HG03432 (cell line): ENCODE data around the gene SLC43A1.

Experiments
- ATAC-seq: cut with Tn5 transposase; IDR thresholded peaks from one replicate; pipeline ENCODE4 v1.9.1; 2021; ENCODE audit warnings: mild to moderate bottlenecking, moderate library complexity; ENCODE audit not compliant: unreplicated experiment

Gene SLC43A1

GRCh38 chr11:57479911-57480310 lies 35.6 kb downstream of the SLC43A1 start:
- no peak for ATAC-seq

- no peak for ATAC-seq
These were observed 36.4 kb downstream of the SLC43A1 start for GRCh38 chr11:57479021-57479663.

GRCh38 chr11:57477507-57478189 lies 37.9 kb downstream of the SLC43A1 start:
- no peak for ATAC-seq

DNA sequence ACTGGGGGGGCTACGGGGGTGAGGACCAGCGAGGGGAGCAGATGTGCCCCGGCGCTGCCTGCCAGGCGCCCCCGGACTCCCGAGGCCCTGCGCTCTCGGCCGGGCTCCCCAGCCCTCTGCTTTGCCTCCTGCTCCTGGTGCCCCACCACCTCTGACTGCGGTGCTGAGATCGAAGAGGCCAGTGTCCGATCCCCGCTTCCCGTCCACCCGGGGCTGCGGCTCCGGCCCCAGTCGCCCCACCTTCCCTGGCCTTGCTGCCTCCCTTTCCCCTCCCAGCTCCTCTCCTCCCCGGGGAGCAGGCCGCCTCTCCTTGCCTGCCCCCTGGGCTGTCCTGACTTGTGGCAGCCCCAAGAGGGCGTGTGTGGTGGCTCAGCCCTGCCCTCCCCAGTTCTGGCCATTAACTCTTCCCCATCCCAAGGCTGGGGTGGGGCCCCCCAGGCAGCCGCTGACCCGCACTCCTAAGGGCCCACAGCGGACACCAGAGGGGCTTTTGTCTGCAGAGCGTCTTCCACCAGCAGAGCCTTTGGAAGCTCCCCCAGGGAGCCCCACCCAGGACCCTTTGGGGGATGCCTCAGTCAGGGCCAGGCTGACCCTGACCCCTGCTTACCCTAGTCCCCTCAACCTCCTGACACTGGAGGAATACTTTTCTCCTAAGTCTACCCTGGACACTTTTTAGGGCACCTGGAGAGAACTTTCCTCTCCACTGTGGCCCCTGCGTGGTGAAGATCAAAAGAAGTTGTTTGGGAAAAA lies 38.6 kb downstream of the SLC43A1 start:
- peak; percentile 65 for ATAC-seq

GRCh38 chr11:57476047-57476756 lies 39.3 kb downstream of the SLC43A1 start:
- ATAC-seq, result peak; percentile 33

GRCh38 chr11:57475671-57476046 lies 39.8 kb downstream of the SLC43A1 start:
- ATAC-seq, result peak; percentile 18

- no peak for ATAC-seq
These were observed 40.3 kb downstream of the SLC43A1 start for GRCh38 chr11:57475191-57475590.

DNA sequence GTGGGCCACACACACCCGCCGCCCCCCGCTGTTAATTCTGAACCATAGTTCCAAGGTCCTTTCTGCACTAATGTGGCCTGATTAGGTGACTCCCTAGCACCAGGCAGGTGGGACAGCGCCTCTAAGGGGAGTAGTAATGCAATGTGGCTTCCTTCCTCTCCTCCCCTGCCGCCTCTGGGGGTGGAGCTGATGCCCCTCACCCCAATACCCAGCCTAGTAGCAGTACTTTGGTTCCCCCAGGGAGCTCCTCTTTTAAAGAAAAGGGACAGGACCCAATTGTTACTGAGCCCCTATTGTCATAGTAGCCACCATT lies 40.7 kb downstream of the SLC43A1 start:
- no peak for ATAC-seq

DNA sequence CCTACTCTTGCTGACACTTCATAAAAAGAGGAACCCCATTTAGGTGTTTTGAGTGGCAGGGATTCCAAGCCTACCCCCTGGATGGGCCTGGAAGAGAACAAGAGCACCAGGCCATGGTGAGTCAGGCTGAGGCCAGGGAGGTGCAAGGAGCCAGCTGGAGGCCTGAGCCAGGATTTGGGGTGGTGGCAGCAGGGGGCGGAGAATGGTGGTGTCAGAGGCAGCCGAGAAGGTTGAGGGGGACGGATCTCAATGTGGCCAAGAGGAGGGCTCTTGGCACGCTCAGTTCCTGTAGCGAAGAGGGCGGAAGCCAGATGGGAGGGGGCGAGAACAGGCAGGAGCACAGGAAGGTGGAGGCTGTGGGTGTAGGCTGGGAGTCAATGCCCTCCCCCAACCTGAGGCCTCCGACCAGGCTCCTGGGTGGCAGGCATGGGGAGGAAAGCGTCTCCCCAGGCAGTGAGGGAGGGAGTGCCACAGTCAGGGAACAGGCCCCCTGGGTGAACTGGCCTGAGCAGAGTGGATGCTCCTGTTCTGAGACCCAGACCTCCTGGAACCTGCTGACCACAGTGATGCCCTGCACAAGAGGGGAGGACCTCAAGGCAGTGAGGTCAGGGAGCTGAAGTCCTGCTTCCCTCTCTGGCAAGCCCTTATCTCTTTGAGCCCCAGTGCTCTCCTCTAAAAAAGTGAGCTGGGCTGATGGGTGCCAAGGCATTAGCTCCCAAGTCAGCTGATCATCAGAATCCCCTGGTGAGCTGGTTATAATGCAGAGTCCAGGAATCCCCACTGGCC lies 41.3 kb downstream of the SLC43A1 start:
- peak; percentile 47 for ATAC-seq

DNA sequence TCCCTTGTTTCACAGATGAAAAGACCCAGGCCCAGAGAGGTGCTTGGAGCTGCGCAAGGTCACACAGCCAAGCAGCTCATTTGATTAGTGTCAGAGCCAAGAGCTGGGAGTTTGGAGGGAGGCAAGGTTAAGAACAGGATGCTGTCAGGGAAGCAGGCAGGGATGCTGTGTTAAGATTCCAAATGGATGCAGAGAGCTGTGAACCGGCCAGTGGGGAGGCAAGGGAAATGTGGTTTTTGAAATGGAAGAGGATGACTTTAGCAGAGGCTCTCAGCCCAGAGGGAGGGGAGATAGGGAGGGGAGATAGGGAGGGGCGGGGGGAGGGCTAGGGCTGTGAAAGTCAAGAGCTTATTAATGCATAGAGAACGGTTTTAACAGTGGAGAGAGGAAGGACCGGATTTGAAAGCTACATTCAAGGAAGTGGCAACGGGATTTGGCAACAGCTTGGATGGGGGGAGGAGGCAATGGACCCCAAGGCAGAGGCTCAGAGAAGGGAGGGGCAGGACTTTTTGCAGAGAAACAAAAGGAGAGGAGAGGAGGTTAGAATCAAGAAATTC lies 42.1 kb downstream of the SLC43A1 start:
- ATAC-seq, result no peak

DNA sequence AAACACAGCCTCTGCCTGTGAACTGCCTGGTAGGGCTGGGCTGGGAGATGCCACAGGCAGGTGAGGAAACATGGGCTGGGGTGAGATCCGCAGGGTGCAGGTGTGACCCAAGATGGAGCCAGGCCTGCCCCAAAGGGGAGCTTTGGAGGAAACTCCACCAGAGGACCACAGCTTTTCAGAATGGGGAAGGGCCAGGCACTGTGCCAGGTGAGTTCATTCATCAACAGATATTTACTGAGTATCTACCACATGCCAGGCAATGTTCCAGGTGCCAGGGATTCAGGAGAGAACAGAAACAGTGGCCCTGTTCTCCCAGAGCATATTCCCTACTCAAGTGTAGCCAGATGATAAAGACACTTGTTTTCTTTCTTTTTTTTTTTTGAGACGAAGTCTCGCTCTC lies 44.0 kb downstream of the SLC43A1 start:
- no peak for ATAC-seq

DNA sequence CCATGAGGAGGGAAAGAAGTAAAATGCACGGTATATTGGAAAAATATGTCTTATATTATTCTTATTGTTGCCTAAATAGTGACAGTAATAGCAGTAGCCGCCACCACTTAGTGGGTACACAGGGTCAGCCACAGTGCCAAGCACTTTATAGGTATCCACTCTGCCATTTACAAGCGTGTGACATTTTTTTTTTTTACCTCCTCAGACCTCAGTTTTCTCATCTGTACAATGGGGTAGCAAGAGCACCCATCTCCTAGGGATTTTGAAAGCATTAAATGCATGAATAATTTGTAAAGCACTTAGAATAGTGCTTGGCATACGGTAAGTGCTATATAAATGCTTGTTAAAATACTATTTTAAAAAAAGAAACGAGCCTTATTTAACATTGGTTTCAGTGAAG lies 46.2 kb downstream of the SLC43A1 start:
- ATAC-seq, result no peak

- ATAC-seq, result no peak
These were observed 47.2 kb downstream of the SLC43A1 start for GRCh38 chr11:57468276-57468675.

DNA sequence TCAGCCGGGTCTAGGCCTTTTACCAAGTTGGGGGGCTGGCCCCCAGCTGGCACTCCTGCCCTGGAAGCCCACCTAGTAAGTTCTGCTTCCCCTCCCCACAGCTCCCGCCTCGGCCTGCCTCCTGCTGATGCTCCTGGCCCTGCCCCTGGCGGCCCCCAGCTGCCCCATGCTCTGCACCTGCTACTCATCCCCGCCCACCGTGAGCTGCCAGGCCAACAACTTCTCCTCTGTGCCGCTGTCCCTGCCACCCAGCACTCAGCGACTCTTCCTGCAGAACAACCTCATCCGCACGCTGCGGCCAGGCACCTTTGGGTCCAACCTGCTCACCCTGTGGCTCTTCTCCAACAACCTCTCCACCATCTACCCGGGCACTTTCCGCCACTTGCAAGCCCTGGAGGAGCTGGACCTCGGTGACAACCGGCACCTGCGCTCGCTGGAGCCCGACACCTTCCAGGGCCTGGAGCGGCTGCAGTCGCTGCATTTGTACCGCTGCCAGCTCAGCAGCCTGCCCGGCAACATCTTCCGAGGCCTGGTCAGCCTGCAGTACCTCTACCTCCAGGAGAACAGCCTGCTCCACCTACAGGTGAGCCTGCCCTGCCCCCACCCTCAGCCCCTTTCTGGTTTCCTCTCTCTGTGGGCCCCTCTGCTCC lies 47.9 kb downstream of the SLC43A1 start:
- ATAC-seq, result no peak

DNA sequence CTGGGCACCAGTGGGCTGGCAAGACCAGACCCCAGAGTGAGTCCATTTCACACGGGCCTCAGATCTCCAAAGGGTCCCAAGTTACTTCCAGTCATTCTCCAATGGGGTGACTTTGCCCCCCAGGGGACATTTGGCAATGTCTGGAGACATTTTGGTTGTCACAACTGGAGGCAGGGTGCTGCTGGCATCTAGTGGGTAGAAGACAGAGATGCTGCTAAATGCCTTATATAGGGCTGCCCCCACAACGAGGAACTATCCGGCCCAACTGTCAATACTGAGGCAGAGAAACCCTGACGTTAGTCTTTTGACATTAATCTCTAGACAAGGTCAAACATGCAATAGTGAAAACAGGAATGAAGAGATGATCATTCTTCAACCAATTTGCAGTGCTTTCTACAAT lies 48.8 kb downstream of the SLC43A1 start:
- no peak for ATAC-seq

- ATAC-seq, result no peak
These were observed 50.8 kb downstream of the SLC43A1 start for GRCh38 chr11:57464539-57465181.

DNA sequence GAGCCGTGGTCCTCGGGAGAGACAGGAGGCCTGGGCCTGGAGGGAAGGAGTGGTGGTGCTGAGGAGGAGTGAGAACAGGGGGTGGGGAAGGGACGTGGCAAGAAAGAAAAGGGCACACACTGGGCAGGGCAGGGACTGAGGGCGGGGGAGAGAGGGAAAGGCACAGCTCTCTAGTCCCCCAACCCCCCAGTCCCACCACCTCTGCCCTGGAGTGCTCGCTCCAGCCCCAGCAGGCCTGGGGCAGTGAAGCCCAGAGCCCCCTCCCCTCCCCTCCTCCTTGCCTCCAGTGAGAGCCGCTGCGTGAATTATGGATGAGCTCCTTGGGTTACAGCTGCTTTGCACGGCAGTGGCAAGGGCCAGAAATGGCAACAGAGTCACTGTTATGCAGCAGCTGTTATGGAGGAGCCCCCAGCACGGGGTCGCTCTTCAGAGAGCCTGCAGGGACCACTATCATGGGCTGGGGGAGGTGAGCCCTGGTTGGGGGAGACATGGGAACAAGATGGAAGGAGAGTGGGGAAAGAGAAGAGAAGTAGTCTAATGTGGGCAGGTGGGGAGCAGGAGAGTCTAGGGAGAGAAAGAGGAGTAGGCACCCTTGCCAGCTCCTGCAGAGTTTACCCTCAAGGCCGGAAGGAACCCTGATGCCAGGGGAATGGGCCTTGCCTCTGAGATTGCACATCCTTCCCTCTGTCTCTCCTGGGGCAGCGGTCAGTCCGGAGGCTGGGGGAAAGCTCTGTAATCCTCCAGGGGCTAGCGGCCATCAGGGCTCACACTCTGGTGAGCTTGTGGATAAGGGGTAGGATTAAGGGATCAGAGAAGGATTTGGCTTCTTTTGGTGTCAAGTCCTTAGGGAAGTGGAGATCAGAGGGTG lies 51.6 kb downstream of the SLC43A1 start:
- no peak for ATAC-seq

DNA sequence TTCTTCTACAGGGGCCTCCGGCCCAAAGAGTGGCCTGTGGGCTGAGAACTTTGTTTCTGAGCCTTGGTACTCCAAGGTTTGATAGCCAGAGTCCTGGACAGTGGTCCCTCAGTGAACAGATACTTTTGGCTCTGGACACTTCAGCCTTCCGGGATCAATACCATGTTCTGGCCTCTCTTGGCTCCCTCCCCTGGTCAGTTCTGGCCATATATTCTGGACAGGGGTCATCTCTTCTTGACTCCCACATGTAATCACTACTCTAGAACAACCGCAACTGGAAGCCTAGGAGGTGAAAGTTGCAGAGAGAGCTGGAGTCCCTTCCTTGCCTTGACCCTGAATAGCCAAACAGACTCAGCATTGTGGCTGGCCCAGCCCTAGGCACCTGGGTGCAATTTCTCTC lies 52.9 kb downstream of the SLC43A1 start:
- ATAC-seq, result no peak
